ENCODE measurements around the gene BRAP. TPM values are rescaled to one million over a fixed set of nuclear protein-coding genes. Genes with fewer than 3 reads are reported as not detected.
"Not testable (repeated sequence)": the region's sequence is repeated elsewhere in the genome, so short reads cannot be mapped to it uniquely, and the experiment has no call there.

BRAP gene
- total RNA-seq = 10 to 100 TPM; 12.9 to 13.0 TPM
- long read RNA-seq, full-length matches to known transcripts = 27 of 32 reads
- long read RNA-seq, partial matches to known transcripts = 4 of 32 reads
- long read RNA-seq, other reads (novel, unspliced or antisense) = 1 of 32 reads

GRCh38 chr12:111685811-111686573 is at the start of gene BRAP, which contains the start of gene ACAD10:
Gene BRAP, minus strand, starts transcription at chr12:111685956. Its CDS starts 164 bp downstream, at chr12:111685792.
Gene ACAD10, plus strand, starts transcription at chr12:111686053. Its CDS starts 6,657 bp downstream, at chr12:111692710.
- peak; percentile 98 to 99 for ATAC-seq
- peak; percentile 95 for DNase-seq
- intact Hi-C loops (cut with DNase I) = loop anchor here in 1 of 2 donors (10.0 kb wide), 1 partner anchor 291 kb away; no protein-coding TSS in a partner anchor

- intact Hi-C loops (cut with DNase I) = no loop called here
- no peak for DNase-seq
- no peak for ATAC-seq
Measured at GRCh38 chr12:111733340-111733915, 47.7 kb upstream of the BRAP start.

GRCh38 chr12:111732786-111733185 is 47.0 kb upstream of the BRAP start:
- DNase-seq (no peak), ATAC-seq (no peak)
- intact Hi-C loops (cut with DNase I) = no loop called here

- intact Hi-C loops (cut with DNase I) = no loop called here
- DNase-seq = no peak
- no peak for ATAC-seq
Measured at GRCh38 chr12:111730420-111730819, 44.7 kb upstream of the BRAP start.

- ATAC-seq = no peak
Measured at GRCh38 chr12:111728795-111729194, 43.0 kb upstream of the BRAP start.

GRCh38 chr12:111723646-111724360 is 38.0 kb upstream of the BRAP start:
- DNase-seq; intact Hi-C loops (cut with DNase I); ATAC-seq: not testable (repeated sequence)

More at GRCh38 chr12:111728795-111729194, 43.0 kb upstream of the BRAP start:
- intact Hi-C loops (cut with DNase I) = no loop called here
- no peak for DNase-seq

- no peak for DNase-seq
- intact Hi-C loops (cut with DNase I) = no loop called here
- ATAC-seq = no peak
Measured at GRCh38 chr12:111720457-111720856, 34.7 kb upstream of the BRAP start.

- DNase-seq; intact Hi-C loops (cut with DNase I); ATAC-seq: not testable (repeated sequence)
Measured at GRCh38 chr12:111719316-111719715, 33.6 kb upstream of the BRAP start.

- DNase-seq = peak; percentile 63
- ATAC-seq = peak; percentile 78 to 92
- intact Hi-C loops (cut with DNase I) = no loop called here
Measured at GRCh38 chr12:111715279-111715678, 29.5 kb upstream of the BRAP start.

- DNase-seq (no peak), ATAC-seq (no peak)
- intact Hi-C loops (cut with DNase I) = no loop called here
Measured at GRCh38 chr12:111706145-111706544, 20.4 kb upstream of the BRAP start.

GRCh38 chr12:111705672-111706071 is 19.9 kb upstream of the BRAP start:
- ATAC-seq (peak in 1 of 2 donors; percentile 78), DNase-seq (no peak)
- intact Hi-C loops (cut with DNase I) = no loop called here

- no peak for DNase-seq
- intact Hi-C loops (cut with DNase I) = no loop called here
- ATAC-seq = no peak
Measured at GRCh38 chr12:111699962-111700361, 14.2 kb upstream of the BRAP start.

GRCh38 chr12:111693818-111694217 is 8.1 kb upstream of the BRAP start:
- intact Hi-C loops (cut with DNase I) = no loop called here
- no peak for DNase-seq
- ATAC-seq = no peak

- intact Hi-C loops (cut with DNase I) = no loop called here
- no peak for DNase-seq
- ATAC-seq = no peak
Measured at GRCh38 chr12:111692575-111693210, 6.9 kb upstream of the BRAP start.

GRCh38 chr12:111691262-111691661 is 5.5 kb upstream of the BRAP start:
- no peak for DNase-seq
- intact Hi-C loops (cut with DNase I) = no loop called here
- no peak for ATAC-seq

- intact Hi-C loops (cut with DNase I) = loop anchor here in 1 of 2 donors (10.0 kb wide), 1 partner anchor 293 kb away; no protein-coding TSS in a partner anchor
- DNase-seq = no peak
- ATAC-seq = no peak
Measured at GRCh38 chr12:111687952-111688351, 2.2 kb upstream of the BRAP start.

- ATAC-seq (no peak), DNase-seq (no peak)
- intact Hi-C loops (cut with DNase I) = loop anchor here in 1 of 2 donors (10.0 kb wide), 1 partner anchor 292 kb away; no protein-coding TSS in a partner anchor
Measured at GRCh38 chr12:111687255-111687654, 1.5 kb upstream of the BRAP start.

GRCh38 chr12:111686574-111687105 is 884 bp upstream of the BRAP start:
- no peak for DNase-seq
- intact Hi-C loops (cut with DNase I) = loop anchor here in 1 of 2 donors (10.0 kb wide), 1 partner anchor 292 kb away; no protein-coding TSS in a partner anchor
- ATAC-seq = no peak

Data from left cardiac atrium (tissue), 4 donors.